PFSK-1 (cell line): Measurements from ENCODE around the gene PSME1.

ENCODE experiments used
- FOXP2 ChIP-seq: optimal IDR thresholded peaks from 2 replicates; pipeline ENCODE3; 2011; ENCODE audit warnings: borderline replicate concordance, control low read depth, inconsistent platforms; ENCODE audit not compliant: insufficient read depth; ENCODE audit errors: extremely low read length, extremely low read depth
- POLR2AphosphoS5 ChIP-seq: IDR thresholded peaks from 2 replicates; pipeline ENCODE4 v1.6.1; 2012; ENCODE audit warnings: low read depth, mild to moderate bottlenecking, control low read depth, low read length, moderate library complexity
- SIN3A ChIP-seq: IDR thresholded peaks from 2 replicates; pipeline ENCODE4 v1.6.1; 2012; ENCODE audit warnings: mild to moderate bottlenecking, low read length, moderate library complexity, borderline replicate concordance; ENCODE audit not compliant: insufficient read depth
- TAF1 ChIP-seq: IDR thresholded peaks from 2 replicates; pipeline ENCODE4 v1.6.1; 2012; ENCODE audit warnings: low read length, control low read depth, borderline replicate concordance; ENCODE audit not compliant: insufficient read depth
- TF ChIP-seq, protein P1 (sequence below), 2 experiments: IDR thresholded peaks; 2 replicates each; pipeline versions ENCODE4 v1.6.1 to v1.8.0; 2011 to 2012; ENCODE audit warnings: low read depth in 2 of 2, low read length in 2 of 2, control low read depth in 1 of 2, inconsistent platforms in 1 of 2, mild to moderate bottlenecking in 1 of 2, moderate library complexity in 1 of 2; ENCODE audit not compliant: insufficient read depth in 1 of 2

GRCh38 chr14:24137529-24138395 lies 1.8 kb downstream of the PSME1 start:
- TF ChIP-seq POLR2AphosphoS5 (no peak), FOXP2 (no peak), SIN3A (no peak), TAF1 (no peak)
- TF ChIP-seq, protein P1, sequence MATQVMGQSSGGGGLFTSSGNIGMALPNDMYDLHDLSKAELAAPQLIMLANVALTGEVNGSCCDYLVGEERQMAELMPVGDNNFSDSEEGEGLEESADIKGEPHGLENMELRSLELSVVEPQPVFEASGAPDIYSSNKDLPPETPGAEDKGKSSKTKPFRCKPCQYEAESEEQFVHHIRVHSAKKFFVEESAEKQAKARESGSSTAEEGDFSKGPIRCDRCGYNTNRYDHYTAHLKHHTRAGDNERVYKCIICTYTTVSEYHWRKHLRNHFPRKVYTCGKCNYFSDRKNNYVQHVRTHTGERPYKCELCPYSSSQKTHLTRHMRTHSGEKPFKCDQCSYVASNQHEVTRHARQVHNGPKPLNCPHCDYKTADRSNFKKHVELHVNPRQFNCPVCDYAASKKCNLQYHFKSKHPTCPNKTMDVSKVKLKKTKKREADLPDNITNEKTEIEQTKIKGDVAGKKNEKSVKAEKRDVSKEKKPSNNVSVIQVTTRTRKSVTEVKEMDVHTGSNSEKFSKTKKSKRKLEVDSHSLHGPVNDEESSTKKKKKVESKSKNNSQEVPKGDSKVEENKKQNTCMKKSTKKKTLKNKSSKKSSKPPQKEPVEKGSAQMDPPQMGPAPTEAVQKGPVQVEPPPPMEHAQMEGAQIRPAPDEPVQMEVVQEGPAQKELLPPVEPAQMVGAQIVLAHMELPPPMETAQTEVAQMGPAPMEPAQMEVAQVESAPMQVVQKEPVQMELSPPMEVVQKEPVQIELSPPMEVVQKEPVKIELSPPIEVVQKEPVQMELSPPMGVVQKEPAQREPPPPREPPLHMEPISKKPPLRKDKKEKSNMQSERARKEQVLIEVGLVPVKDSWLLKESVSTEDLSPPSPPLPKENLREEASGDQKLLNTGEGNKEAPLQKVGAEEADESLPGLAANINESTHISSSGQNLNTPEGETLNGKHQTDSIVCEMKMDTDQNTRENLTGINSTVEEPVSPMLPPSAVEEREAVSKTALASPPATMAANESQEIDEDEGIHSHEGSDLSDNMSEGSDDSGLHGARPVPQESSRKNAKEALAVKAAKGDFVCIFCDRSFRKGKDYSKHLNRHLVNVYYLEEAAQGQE (IDR thresholded peaks at IDR 0.05; ENCODE audit: insufficient read depth in 1 of 2, low read depth in 2 of 2, low read length in 2 of 2) = no peak
